ENCODE measurements around the gene HSD3B1.
"Not testable (repeated sequence)": the region's sequence is repeated elsewhere in the genome, so short reads cannot be mapped to it uniquely, and the experiment has no call there.

The HSD3B1 gene

DNA sequence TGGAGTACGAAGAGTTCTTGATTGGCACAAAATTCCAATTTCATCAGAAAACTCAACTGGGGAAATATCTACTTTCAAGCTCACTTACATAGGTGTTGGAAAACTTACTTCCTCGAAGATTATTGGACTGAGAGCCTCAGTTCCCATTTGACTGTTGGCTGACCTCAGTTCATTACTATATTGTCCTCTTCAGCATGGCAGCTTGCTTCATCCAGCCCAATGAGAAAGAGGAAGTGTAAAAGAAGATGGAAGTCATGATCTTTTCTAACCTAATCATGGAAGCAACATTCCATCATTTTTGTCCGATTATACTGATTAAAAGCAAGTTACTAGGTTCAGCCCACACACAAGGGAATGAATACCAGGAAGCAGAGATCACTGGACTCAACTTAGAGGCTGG is 49.4 kb downstream of the HSD3B1 start:
- DNase-seq: no peak

- not testable (repeated sequence) for DNase-seq
Measured at GRCh38 chr1:119560402-119560801, 53.4 kb downstream of the HSD3B1 start.

DNA sequence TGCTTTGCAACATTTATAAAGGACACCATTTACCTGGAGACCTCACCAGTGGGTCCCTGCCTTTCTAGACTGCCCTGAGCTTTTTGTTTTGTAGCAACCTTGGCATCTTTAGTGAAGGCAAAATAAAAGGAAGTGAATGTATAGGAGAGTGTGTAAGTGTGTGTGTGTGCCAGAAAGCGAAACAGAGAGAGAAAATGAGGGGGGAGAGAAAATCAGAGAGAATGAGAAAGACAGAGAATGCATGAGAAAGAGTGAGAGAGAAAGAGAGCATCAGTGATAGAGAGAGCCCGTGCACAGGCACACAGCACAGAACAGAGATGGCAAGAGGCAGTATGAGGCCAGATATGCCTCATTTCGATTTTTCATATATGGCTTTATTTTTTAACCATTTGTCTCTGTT is 57.5 kb downstream of the HSD3B1 start:
- no peak for DNase-seq

Measured in CD4-positive, alpha-beta T cell treated with Interleukin-4 for 4 hours (primary cell).